Lower leg skin (tissue), 4 donors: ENCODE data around the gene BIRC6. TPM values are rescaled to one million over a fixed set of nuclear protein-coding genes. Genes with fewer than 3 reads are reported as not detected.
"Not testable (repeated sequence)": the region's sequence is repeated elsewhere in the genome, so short reads cannot be mapped to it uniquely, and the experiment has no call there.

Experiments
- DNase-seq, 2 donors: peaks; one replicate each; pipeline ENCODE4 v3.0.0-alpha.2; 2019; ENCODE audit warnings: low spot score in 2 of 2
- H3K4me3 ChIP-seq: fragments of 200-600 bp; sonication (generic); 2 replicates; pipeline ENCODE4 v1.5.1; 2017; ENCODE audit warnings: mild to moderate bottlenecking, low read depth; ENCODE audit not compliant: poor library complexity, severe bottlenecking
- CTCF ChIP-seq, 3 donors: fragments of 450-650 bp; IDR thresholded peaks; one replicate each; pipeline ENCODE4 v1.5.1; 2016; ENCODE audit warnings: antibody characterized with exemption in 3 of 3, mild to moderate bottlenecking in 3 of 3, moderate library complexity in 2 of 3
- POLR2A ChIP-seq, 2 donors: fragments of 450-650 bp; IDR thresholded peaks; one replicate each; pipeline ENCODE4 v1.6.1; 2016 to 2017; ENCODE audit warnings: antibody characterized with exemption in 2 of 2, mild to moderate bottlenecking in 1 of 2, moderate library complexity in 1 of 2
- WGBS, 2 donors: methylation state at CpG; one replicate each; pipeline ENCODE4 v1.1.5; 2018; 5-methylcytosine and 5-hydroxymethylcytosine counted together
- intact Hi-C: fragments of 100-400 bp; cut with DNase I; formaldehyde crosslinking; loops from one replicate; pipeline ENCODE4 v1.15.0; 2023; ENCODE audit warnings: low total_unique reads
- total RNA-seq, 4 donors: library from RNA; depleted of rRNA; stranded (reverse); fragments of >200 nt; gene quantifications; one replicate each; pipeline ENCODE4 v1.1.0, GENCODE V29; 2016

Gene BIRC6
- total RNA-seq, 4 donors from 2014 or later, result 70.3 to 146 (median 95.6) TPM

- intact Hi-C loops, result no loop called here
- TF ChIP-seq CTCF (IDR thresholded peaks at IDR 0.05), result no peak
- TF ChIP-seq POLR2A (IDR thresholded peaks at IDR 0.05), result no peak
- no peak for DNase-seq
- no peak overlapping the region for H3K4me3 ChIP-seq
- 89 to 96% methylated on average over 3 of the region's 3 CpGs for WGBS, 2 donors
These were observed 165.9 kb downstream of the BIRC6 start for GRCh38 chr2:32522770-32523169.

- intact Hi-C loops, result no loop called here
- TF ChIP-seq POLR2A (IDR thresholded peaks at IDR 0.05) (no peak), CTCF (IDR thresholded peaks at IDR 0.05) (no peak)
- no peak for DNase-seq
- H3K4me3 ChIP-seq, result no peak overlapping the region
- WGBS, 2 donors, result 86 to 93% methylated on average over 6 of the region's 6 CpGs
These were observed 166.9 kb downstream of the BIRC6 start for GRCh38 chr2:32523686-32524085.

- 90 to 96% methylated on average over 2 of the region's 2 CpGs for WGBS, 2 donors
- H3K4me3 ChIP-seq, result no peak overlapping the region
These were observed 175.5 kb downstream of the BIRC6 start for GRCh38 chr2:32532341-32532740.

GRCh38 chr2:32532961-32533360 lies 176.1 kb downstream of the BIRC6 start:
- DNase-seq, result no peak
- intact Hi-C loops, result no loop called here
- 69 to 82% methylated on average over 1 of the region's 1 CpG for WGBS, 2 donors
- TF ChIP-seq POLR2A (IDR thresholded peaks at IDR 0.05), result no peak
- no peak for TF ChIP-seq CTCF (IDR thresholded peaks at IDR 0.05)
- H3K4me3 ChIP-seq, result no peak overlapping the region

More at GRCh38 chr2:32532341-32532740, 175.5 kb downstream of the BIRC6 start:
- intact Hi-C loops, result no loop called here
- TF ChIP-seq CTCF (IDR thresholded peaks at IDR 0.05) (no peak), POLR2A (IDR thresholded peaks at IDR 0.05) (no peak)
- no peak for DNase-seq

GRCh38 chr2:32534831-32535230 lies 178.0 kb downstream of the BIRC6 start:
- H3K4me3 ChIP-seq, result no peak overlapping the region
- WGBS, 2 donors, result 95% methylated on average over 3 of the region's 3 CpGs
- no peak for DNase-seq
- TF ChIP-seq CTCF (IDR thresholded peaks at IDR 0.05) (no peak), POLR2A (IDR thresholded peaks at IDR 0.05) (no peak)
- intact Hi-C loops, result no loop called here

- DNase-seq, result no peak
- intact Hi-C loops, result no loop called here
- H3K4me3 ChIP-seq, result no peak overlapping the region
- TF ChIP-seq CTCF (IDR thresholded peaks at IDR 0.05) (no peak), POLR2A (IDR thresholded peaks at IDR 0.05) (no peak)
- 88 to 93% methylated on average over 2 of the region's 2 CpGs for WGBS, 2 donors
These were observed 181.9 kb downstream of the BIRC6 start for GRCh38 chr2:32538735-32539134.

GRCh38 chr2:32552483-32552882 lies 195.7 kb downstream of the BIRC6 start:
- WGBS, 2 donors, result 81 to 83% methylated on average over 3 of the region's 3 CpGs

More at GRCh38 chr2:32552483-32552882, 195.7 kb downstream of the BIRC6 start:
- not testable (repeated sequence) for H3K4me3 ChIP-seq, DNase-seq
- intact Hi-C loops, result loop anchor here (10.0 kb wide), 1 partner anchor 482 kb away; no protein-coding TSS in a partner anchor
